ENCODE data around the gene SYT8.

The SYT8 gene

DNA sequence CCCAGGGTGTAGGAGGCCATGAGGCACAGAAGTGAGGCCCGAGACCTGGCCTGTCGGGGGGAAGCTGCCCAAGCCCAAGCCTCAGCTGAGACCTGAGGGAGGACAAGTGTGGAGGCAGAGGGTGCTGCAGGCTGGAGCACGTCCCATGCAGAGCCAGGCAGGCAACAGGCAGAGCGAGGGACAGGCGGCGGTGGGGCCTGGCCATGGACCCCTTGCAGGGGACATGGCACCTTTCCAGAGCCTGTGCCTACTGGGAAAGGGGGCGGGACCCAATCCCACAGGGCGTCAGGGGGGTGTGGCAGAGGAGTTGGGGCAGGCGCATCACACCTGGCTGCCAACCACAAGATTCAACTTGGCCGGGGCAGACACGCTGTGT, 8.3 kb downstream of the SYT8 start:
- peaks cover 8% of the 10 kb centered on the region for H3K27me3 Mint-ChIP-seq (ENCODE audit: low read depth)
- H3K27ac Mint-ChIP-seq = peak overlapping the region; percentile 88
- no peaks in the 10 kb centered on the region for H3K36me3 Mint-ChIP-seq (ENCODE audit: low read depth)
- no peaks in the 10 kb centered on the region for H3K9me3 Mint-ChIP-seq
- H3K4me1 Mint-ChIP-seq (ENCODE audit: low read depth) = peaks cover 29% of the 10 kb centered on the region
- no peak overlapping the region for H3K4me3 Mint-ChIP-seq

DNA sequence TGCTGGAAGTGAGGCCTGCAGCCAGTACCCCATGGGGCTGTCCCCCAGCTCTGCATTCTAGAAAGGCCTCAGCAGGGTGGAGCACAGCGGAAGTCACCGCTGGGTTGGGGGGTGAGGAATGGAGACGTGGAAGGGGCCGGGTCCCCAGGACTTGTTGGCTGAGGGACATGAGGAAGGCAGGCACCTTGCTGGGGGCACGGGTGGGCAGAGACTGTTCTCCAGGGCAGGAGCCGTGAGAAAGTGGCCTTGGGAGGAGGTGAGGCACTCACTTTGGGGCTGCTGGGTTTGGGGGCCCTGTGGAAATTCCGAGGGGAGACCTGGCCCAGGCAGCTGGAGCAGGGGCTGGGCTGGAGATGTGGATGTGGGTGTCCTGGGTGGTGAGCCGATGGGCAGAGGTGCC, 9.0 kb downstream of the SYT8 start:
- Mint-ChIP-seq H3K4me3 (no peak overlapping the region), H3K9me3 (no peaks in the 10 kb centered on the region), H3K4me1 (ENCODE audit: low read depth) (peaks cover 29% of the 10 kb centered on the region), H3K36me3 (ENCODE audit: low read depth) (no peaks in the 10 kb centered on the region), H3K27me3 (ENCODE audit: low read depth) (peaks cover 8% of the 10 kb centered on the region), H3K27ac (peak overlapping the region; percentile 88)

DNA sequence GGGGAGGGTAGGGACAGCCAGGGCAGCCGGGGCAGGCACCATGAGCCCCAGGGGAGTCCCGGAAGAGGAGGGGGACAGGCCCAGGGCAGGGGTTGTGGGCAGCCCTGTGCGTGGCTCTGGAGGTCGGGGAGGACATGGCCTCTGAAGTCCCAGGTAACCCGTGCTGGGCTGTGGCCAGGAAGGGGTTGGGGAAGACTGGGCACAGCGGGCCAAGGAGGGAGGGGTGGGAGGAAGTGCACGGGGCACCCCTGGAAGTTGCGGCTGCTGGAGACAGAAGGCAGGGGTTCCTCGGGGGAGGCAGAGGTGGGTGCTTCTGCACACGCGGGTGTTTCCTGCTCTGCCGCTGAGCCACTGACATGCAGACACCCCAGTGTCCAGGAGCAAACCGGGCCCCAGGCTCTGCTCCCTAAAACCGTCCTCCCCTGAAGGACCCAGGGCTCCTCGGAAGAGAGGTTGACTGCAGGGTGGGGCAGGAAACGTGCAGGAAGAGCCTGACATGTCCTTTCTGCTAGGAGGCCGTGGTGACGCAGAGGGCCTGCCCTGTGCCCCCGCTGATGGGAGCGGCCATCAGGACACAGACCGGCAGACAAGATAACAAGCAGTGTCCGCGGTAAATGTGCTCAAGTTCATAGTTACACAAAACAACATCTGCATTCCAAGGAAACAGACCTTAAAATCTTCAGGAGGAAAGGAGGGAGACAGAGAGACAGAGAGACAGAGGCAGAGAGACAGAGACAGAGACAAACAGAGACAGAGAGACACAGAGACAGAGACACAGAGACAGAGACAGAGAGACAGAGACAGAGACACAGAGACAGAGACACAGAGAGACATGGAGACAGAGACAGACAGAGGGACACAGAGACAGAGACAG, 9.7 kb downstream of the SYT8 start:
- Mint-ChIP-seq H3K27me3 (ENCODE audit: low read depth) (peaks cover 8% of the 10 kb centered on the region), H3K4me3 (peak overlapping the region; percentile 74), H3K36me3 (ENCODE audit: low read depth) (no peaks in the 10 kb centered on the region), H3K4me1 (ENCODE audit: low read depth) (peaks cover 30% of the 10 kb centered on the region), H3K9me3 (no peaks in the 10 kb centered on the region), H3K27ac (peak overlapping the region; percentile 88)

DNA sequence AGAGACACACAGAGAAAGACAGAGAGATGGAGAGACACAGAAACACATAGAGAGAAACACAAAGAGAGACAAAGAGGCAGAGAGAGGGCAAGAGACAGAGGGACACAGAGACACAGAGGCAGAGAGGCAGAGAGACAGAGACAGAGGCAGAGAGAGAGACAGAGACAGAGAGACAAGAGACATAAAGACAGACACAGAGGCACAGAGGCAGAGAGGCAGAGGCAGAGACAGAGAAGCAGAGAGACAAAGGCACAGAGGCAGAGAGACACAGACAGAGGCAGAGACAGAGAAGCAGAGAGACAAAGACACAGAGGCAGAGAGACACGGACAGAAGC, 10.3 kb downstream of the SYT8 start:
- H3K4me3 Mint-ChIP-seq = peak overlapping the region; percentile 74
- H3K4me1 Mint-ChIP-seq (ENCODE audit: low read depth) = peaks cover 29% of the 10 kb centered on the region
- H3K36me3 Mint-ChIP-seq (ENCODE audit: low read depth) = no peaks in the 10 kb centered on the region
- no peaks in the 10 kb centered on the region for H3K9me3 Mint-ChIP-seq
- peaks cover 8% of the 10 kb centered on the region for H3K27me3 Mint-ChIP-seq (ENCODE audit: low read depth)
- peak overlapping the region; percentile 88 for H3K27ac Mint-ChIP-seq

DNA sequence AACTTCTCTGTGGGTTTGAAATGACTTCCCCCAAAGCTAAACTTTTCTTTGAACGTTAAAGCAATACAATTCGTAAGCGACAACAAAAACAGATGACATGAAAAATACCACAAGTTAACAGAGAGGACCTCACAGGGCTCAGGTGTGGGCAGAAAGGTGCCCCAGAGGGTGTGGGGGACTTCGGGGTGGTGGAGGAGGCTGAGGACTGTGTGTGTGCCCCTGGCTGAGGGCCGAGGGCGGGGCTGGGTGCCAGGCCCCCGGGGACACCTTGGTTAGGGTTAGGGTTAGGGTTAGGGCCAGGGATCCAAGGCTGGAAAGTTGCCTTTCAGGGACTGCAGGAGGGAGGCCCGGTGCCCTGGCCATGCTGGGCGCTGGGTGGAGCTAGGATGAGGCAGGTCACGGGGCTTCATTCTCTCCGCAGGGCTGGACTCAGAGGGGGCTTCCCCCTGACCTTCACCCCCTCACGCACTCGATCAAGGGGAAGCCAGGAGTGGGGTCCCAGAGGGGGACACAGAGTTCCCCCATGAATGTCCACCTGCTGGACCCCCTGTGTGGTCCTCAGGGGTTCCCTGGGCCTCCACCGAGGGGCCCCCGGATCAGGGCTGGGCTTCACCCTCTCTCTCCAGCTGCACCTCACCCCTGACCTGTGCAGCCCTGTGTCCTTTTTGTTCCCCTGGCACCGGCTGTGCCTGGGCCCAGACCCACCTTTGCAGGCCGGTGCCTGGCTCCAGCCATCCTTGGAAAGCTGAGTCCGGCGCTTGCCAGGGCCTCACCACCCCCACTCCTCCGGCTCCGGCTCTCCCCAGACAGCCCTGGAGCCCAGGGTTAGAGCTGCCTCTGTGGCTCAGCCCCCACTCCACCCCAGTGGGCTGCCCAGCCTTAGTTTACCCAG, 11.0 kb downstream of the SYT8 start:
- H3K9me3 Mint-ChIP-seq = no peaks in the 10 kb centered on the region
- no peaks in the 10 kb centered on the region for H3K36me3 Mint-ChIP-seq (ENCODE audit: low read depth)
- H3K4me3 Mint-ChIP-seq = peak overlapping the region; percentile 74
- H3K27me3 Mint-ChIP-seq (ENCODE audit: low read depth) = peaks cover 8% of the 10 kb centered on the region
- peaks cover 36% of the 10 kb centered on the region for H3K4me1 Mint-ChIP-seq (ENCODE audit: low read depth)
- peak overlapping the region; percentile 88 for H3K27ac Mint-ChIP-seq

DNA sequence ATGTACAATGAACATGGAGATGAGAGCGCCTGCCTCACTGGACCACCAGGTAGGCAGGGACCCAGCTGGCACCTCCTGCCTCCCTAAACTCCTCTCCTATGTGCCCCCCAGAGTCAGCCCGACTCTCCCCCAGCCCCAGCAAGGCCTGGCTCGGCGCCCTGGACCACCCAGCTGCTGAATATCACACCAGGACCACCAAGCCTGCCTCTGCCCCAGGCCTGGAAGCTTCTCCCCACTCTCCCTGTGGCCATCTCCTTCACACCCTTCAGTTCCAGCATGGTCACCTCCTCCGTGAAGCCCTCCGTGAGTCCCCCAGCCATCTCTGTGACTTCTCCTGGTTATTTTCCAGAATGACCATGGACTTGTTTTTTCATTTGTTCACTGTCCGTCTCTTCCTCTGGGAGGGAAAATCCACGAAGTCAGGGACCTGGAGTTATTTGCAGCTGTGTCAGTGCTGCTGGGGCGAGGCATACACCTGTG, 11.7 kb downstream of the SYT8 start:
- H3K27me3 Mint-ChIP-seq (ENCODE audit: low read depth) = peaks cover 8% of the 10 kb centered on the region
- H3K4me1 Mint-ChIP-seq (ENCODE audit: low read depth) = peaks cover 40% of the 10 kb centered on the region
- H3K4me3 Mint-ChIP-seq = no peak overlapping the region
- H3K36me3 Mint-ChIP-seq (ENCODE audit: low read depth) = no peaks in the 10 kb centered on the region
- no peak overlapping the region for H3K27ac Mint-ChIP-seq
- no peaks in the 10 kb centered on the region for H3K9me3 Mint-ChIP-seq

DNA sequence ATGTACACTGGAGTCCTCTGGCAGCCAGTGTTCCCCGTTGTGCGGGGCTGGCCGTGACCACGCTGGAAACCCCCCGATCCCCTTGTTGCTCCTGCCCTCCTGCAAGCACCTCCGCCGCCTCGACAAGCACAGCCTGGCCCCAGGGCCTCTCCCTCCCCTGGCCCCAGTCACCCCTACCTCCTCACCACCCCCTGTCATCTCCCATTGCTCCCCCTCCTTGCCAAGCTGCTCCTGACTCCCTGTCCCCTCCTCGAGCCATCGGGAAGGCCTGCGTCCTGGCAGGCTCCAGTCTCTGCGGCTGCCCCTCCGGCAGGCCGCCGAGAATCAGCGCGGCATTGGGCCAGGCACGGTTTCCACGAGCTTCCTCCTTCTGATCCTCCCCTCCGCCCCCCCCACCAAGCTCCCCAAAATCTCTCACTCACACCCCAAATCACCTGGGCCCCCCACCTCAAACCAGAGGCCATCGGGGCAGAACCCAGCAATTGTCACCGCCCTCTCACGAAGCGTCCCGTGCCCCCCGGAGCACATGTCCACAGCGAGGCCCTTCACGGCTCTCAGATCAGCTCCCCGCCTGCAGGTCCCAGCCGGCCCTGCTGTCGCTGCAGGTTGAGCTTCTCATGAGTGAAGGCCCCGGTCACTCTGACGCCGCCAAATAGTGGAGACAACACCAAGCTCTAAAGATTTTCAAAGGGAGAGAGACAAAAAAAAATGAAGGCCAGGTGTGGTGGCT, 12.4 kb downstream of the SYT8 start:
- H3K36me3 Mint-ChIP-seq (ENCODE audit: low read depth) = no peaks in the 10 kb centered on the region
- H3K4me3 Mint-ChIP-seq = no peak overlapping the region
- H3K27ac Mint-ChIP-seq = peak overlapping the region; percentile 60
- H3K9me3 Mint-ChIP-seq = no peaks in the 10 kb centered on the region
- H3K4me1 Mint-ChIP-seq (ENCODE audit: low read depth) = peaks cover 43% of the 10 kb centered on the region
- peaks cover 8% of the 10 kb centered on the region for H3K27me3 Mint-ChIP-seq (ENCODE audit: low read depth)

DNA sequence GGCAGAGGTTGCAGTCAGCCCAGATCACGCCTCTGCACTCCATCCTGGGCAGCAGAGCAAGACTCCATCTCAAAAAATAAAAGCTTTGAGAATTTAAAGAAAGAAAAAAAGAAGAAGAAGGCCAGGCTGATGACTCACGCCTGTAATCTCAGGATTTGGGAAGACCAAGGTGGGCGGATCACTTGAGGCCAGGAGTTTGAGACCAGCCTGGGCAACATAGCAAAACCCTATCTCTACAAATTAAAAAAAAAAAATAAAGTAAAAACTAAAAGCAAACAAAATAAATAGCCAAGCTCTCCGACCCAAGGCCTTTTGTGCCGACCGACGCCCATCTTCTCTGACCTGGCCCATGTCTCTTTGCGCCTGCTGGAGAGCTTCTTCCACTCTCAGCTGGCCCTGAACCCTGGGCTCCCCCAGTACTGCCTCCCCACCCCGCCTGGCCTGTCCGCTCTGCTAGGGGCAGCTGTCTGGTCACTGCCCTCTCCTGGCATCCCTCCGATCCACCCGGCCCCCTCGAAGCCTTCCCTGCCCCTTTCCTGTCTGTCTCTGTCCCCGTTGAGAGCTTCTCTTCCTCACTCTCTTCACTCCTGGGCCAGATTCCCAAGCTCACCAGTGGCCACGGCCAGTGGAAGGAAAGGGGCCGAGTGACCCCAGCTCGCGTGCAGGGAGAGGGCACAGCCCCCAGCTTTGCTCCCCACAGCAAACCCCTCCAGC, 13.3 kb downstream of the SYT8 start:
- Mint-ChIP-seq H3K36me3 (ENCODE audit: low read depth) (peaks cover 3% of the 10 kb centered on the region), H3K27me3 (ENCODE audit: low read depth) (peaks cover 8% of the 10 kb centered on the region), H3K9me3 (no peaks in the 10 kb centered on the region), H3K4me1 (ENCODE audit: low read depth) (peaks cover 52% of the 10 kb centered on the region), H3K4me3 (no peak overlapping the region), H3K27ac (peak overlapping the region; percentile 21)

DNA sequence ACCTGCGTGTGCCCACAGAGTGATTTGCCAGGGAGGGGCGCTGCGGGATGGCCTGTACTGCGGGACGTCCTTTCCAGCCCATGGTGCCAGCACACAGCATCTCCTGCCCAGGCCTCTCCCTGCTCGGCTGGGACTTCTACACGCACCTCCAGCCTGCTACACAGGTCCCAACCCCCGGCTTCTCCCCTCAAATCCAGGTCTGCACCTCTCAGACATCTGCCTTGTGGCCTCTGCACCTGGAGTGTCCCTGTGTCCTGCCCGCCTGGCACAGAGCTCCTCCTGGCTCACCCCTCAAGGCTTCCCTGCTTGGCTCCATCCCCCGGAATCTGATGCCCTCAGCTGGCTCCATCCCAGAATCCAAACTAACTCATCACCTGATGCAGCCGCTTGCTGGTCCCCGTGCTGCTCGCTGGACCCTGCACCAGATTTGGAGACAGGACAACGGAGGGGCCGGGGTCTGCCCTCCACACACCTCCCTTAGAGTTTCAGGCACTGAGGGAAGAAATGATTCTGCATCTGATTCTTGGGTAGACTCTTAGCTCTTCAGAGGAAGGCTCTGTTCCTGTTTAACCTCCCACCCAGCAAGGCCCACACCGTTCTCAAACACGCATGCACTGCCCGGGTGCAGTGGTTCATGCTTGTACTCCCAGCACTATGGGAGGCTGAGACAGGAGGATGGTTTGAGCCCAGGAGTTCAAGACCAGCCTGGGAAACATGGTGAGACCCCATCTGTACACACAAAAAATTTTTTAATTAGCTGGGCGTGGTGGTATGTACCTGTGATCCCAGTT, 14.0 kb downstream of the SYT8 start:
- H3K4me3 Mint-ChIP-seq = no peak overlapping the region
- H3K9me3 Mint-ChIP-seq = no peaks in the 10 kb centered on the region

DNA sequence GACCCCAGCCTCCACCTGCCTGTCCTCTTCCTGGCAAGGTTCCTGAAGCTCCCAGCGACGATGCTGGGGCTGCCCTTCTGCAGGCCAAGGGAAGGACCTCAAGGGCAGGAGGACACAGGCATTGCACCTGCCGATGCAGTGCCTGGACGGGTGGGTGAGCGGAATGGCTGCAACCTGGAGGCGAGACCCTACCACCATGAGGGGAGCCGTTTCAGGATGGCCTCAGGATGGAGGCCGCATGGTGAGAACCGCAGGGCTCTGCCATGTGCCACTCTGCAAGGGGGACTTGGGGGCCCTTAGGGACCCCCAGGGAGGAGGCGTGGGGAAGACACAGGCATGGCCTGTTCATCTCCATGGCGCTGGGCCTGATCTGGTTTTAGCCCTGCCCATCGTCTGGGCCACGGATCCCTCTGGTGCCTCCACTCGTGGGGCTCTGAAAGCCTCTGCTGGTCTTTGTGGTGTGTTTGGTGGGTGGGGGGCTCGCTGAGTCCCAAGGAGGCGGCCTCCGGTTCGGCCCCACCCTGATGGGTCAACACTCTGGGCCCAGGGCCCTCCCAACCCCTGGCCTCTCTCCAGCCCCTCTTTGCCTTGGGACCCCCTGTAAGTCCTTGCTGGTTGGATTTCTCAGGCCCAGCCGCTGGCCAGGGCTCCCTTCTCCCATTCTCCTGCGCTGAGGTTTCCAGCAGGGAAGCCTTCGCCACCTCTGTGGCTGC, 16.8 kb downstream of the SYT8 start:
- Mint-ChIP-seq H3K9me3 (no peaks in the 10 kb centered on the region), H3K27ac (peak overlapping the region; percentile 91), H3K4me1 (ENCODE audit: low read depth) (peaks cover 33% of the 10 kb centered on the region), H3K4me3 (peak overlapping the region; percentile 99), H3K36me3 (ENCODE audit: low read depth) (peaks cover 9% of the 10 kb centered on the region), H3K27me3 (ENCODE audit: low read depth) (no peaks in the 10 kb centered on the region)

More for the DNA sequence above, 14.0 kb downstream of the SYT8 start:
- peaks cover 4% of the 10 kb centered on the region for H3K36me3 Mint-ChIP-seq (ENCODE audit: low read depth)
- peaks cover 8% of the 10 kb centered on the region for H3K27me3 Mint-ChIP-seq (ENCODE audit: low read depth)
- H3K4me1 Mint-ChIP-seq (ENCODE audit: low read depth) = peaks cover 45% of the 10 kb centered on the region
- peak overlapping the region; percentile 34 for H3K27ac Mint-ChIP-seq

DNA sequence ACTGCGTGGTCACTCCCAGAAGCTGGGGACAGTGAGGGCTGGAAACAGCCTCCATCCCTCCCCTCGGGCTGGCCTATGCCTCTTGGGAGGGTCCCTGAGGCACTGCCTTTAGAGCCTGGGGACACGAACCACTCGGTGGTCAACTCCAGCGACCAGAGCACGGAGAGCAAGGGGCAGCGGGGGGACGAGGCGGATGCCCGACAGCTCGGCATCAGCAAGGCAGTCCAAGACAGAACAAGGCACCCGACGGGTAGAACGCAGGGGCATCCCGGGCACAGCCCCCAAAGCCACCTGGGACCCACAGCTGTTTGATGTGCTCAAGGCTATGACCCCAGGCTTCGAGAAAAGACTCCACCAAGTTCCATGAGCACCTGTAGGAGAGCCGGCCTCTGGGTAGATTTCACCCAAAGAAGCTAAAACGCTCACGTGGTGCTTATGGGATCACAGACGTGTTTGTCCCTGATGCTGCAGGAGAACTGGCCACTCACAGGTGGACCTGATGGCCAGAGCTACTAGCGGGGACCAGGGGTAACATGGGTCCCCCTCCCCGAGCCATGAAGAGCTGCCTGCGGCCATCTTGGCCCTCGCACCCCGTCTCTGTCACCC, 17.6 kb downstream of the SYT8 start:
- Mint-ChIP-seq H3K4me3 (peak overlapping the region; percentile 99), H3K27ac (peak overlapping the region; percentile 91), H3K4me1 (ENCODE audit: low read depth) (peaks cover 32% of the 10 kb centered on the region), H3K27me3 (ENCODE audit: low read depth) (no peaks in the 10 kb centered on the region), H3K9me3 (no peaks in the 10 kb centered on the region), H3K36me3 (ENCODE audit: low read depth) (peaks cover 9% of the 10 kb centered on the region)

DNA sequence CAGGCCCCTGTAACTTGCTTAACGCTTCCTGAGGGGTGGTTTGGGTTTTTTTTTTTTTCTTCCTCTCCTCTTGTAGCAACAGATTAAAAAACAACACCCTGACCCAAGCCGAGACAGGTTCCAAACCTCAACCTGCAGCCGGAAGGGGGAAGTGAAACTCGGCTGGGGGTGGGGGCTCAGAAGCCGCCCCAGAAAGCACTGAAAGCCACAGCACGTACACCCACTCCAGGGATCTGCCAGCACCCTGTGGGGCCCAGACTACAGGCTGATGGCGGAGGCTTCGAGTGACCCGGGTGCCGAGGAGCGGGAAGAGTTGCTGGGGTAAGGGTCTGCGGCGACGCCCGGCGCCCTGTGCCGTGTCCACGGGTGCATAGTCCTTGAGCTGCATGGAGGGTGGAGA, 18.1 kb downstream of the SYT8 start, which contains the start of gene LSP1:
Gene LSP1, plus strand, starts transcription at position 208 of the 400 bp plus-strand sequence. Its CDS starts 61 bp downstream, at position 269.
- Mint-ChIP-seq H3K27me3 (ENCODE audit: low read depth) (no peaks in the 10 kb centered on the region), H3K27ac (peak within 1 kb of the TSS; percentile 91), H3K36me3 (ENCODE audit: low read depth) (peaks cover 9% of the 10 kb centered on the region), H3K9me3 (no peaks in the 10 kb centered on the region), H3K4me1 (ENCODE audit: low read depth) (peaks cover 31% of the 10 kb centered on the region), H3K4me3 (peak within 1 kb of the TSS; percentile 99)
